ENCODE data around the gene AGRN.

- TF ChIP-seq CTCF (IDR thresholded peaks at IDR 0.05), result no peak
- no peak for TF ChIP-seq POLR2A (IDR thresholded peaks at IDR 0.05)
- TF ChIP-seq POLR2AphosphoS5 (IDR thresholded peaks at IDR 0.05), result no peak
- no peak for TF ChIP-seq EP300 (IDR thresholded peaks at IDR 0.05)
Measured at GRCh38 chr1:997713-997992, 22.3 kb upstream of the AGRN start.

Data from suprapubic skin (tissue), 4 donors.